Subcutaneous adipose tissue (tissue), 4 donors: Measurements from ENCODE around the gene RNF112. TPM values are rescaled to one million over a fixed set of nuclear protein-coding genes. Genes with fewer than 3 reads are reported as not detected.

Source experiments
- CTCF ChIP-seq: fragments of 450-650 bp; IDR thresholded peaks from one replicate; pipeline ENCODE4 v1.5.1; 2016; ENCODE audit warnings: low read depth, mild to moderate bottlenecking, control low read depth, antibody characterized with exemption, moderate library complexity
- total RNA-seq, 4 donors: library from RNA; depleted of rRNA; stranded (reverse); fragments of >200 nt; gene quantifications; one replicate each; pipeline ENCODE4 v1.1.0, GENCODE V29; 2016

RNF112 gene
- total RNA-seq = 1 to 10 TPM in 2 of 4 donors, under 1 TPM in 2; 0.68 to 7.5 (median 1.0) TPM

- TF ChIP-seq CTCF = no peak
Observed at GRCh38 chr17:19410875-19411620, at the start of gene RNF112. Gene RNF112 (plus strand): TSS chr17:19411232. CDS start chr17:19411409, 177 bp downstream.

GRCh38 chr17:19361326-19361725, 49.7 kb upstream of the RNF112 start:
- no peak for TF ChIP-seq CTCF

- TF ChIP-seq CTCF = no peak
Observed at GRCh38 chr17:19361944-19362276, 49.1 kb upstream of the RNF112 start.

- TF ChIP-seq CTCF = no peak
Observed at GRCh38 chr17:19362277-19363113, 48.5 kb upstream of the RNF112 start, which contains the start of gene B9D1. Gene B9D1 (minus strand): TSS chr17:19362723. CDS start chr17:19362569, 154 bp downstream.

- no peak for TF ChIP-seq CTCF
Observed at GRCh38 chr17:19363114-19363438, 48.0 kb upstream of the RNF112 start.

- no peak for TF ChIP-seq CTCF
Observed at GRCh38 chr17:19363460-19364035, 47.5 kb upstream of the RNF112 start.

GRCh38 chr17:19364699-19365498, 46.1 kb upstream of the RNF112 start:
- TF ChIP-seq CTCF = no peak
